ENCODE data around the gene KANK3.
A peak's percentile ranks its signal among the peaks of the same experiment; 100 is the strongest.
"Not testable (repeated sequence)": the region's sequence is repeated elsewhere in the genome, so short reads cannot be mapped to it uniquely, and the experiment has no call there.

Gene KANK3

DNA sequence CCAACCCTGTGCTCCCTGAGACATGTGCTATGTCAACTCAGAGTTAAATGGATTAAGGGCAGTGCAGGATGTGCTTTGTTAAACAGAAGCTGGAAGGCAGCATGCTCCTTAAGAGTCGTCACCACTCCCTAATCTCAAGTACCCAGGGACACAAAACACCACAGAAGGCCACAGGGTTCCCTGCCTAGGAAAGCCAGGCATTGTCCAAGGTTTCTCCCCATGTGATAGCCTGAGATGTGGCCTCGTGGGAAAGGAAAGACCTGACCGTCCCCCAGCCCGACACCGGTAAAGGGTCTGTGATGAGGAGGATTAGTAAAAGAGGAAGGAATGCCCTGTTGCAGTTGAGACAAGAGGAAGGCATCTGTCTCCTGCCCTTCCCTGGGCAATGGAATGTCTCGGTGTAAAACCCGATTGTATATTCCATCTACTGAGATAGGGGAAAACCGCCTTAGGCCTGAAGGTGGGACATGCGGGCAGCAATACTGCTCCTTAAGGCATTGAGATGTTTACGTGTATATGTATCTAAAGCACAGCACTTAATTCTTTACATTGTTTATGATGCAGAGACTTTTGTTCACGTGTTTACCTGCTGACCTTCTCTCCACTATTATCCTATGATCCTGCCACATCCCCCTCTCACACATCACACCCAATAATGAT lies 28.0 kb downstream of the KANK3 start:
- not testable (repeated sequence) for DNase-seq

DNA sequence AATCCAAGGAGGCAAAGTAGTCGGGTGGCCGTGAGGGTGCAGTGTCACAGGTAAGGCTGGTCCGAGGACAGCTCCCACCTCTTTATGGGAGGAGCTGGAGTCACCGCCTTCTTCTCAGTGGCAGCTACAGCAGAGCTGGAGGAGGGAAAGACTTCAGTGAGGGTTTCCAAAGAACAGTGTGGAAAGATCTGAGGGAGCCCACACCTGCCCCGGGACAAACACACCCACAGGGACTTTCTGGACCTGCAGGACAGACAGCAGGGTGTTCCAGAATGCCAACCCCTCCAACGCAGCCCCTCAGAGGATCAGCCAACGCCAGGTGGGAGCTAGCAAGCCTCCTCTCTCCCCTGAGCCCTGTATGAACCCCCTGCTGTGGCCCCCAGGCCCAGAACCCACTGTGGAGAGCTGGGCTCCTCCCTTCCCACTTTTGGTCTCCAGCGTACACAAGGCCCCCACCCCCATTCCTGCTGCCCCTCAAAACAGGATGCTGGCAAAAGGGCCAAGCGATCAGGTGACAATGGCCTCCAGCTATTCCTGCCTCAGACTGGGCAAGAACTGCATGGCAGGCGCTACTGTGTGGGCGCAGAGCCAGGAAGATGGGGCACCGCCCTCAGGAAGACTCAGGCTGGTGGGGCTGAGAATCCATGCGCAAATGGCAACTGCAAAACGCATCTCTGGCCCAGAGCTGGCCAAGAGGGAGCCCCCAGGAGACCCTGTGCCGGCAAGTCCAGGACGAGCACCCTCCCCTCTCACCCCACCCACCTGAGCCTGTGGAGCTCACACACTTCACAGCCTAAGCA lies 31.4 kb downstream of the KANK3 start:
- DNase-seq = no peak

DNA sequence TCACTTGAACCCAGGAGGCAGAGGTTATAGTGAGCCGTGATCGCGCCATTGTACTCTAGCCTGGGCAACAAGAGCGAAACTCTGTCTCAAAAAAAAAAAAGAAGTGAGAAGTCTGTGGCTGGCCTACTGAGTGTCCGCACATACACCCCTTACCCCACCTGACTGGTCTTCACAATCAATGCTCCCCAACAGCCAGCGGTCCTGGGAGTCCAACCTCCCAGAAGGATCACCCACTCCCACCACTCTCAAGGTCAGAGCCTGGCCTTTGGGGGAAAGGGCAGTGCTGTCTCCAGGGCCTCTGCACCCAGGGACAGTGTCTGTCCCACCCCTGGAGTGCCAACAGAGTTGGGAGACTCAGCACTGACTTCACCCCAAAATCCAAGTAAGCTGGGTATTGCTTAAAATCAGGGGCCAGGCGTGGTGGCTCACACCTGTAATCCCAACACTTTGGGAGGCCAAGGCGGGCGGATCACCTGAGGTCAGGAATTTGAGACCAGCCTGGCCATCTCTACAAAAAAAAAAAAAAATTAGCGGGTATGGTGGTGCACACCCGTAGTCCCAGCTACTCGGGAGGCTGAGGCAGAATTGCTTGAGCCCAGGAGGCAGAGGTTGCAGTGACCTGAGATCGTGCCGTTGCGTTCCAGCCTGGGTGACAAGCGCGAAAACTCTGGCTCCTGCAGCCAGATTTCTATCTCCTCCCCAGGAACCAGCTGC lies 32.6 kb downstream of the KANK3 start:
- DNase-seq = no peak

DNA sequence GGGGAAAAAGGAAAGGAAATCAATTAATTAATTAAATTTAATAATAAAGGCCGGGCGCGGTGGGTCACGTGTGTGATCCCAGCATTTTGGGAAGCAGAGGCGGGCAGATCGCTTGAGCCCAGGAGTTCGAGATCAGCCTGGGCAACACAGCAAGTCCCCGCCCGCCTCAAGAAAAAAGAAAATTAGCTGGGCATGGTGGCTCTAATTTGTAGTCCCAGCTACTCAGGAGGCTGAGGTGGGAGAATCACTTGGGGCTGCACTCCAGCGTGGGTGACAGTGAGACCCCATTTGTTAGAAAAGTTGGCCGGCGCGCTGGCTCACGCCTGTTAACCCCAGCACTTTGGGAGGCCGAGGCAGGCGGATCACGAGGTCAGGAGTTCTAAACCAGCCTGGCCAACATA lies 34.2 kb downstream of the KANK3 start:
- no peak for DNase-seq

DNA sequence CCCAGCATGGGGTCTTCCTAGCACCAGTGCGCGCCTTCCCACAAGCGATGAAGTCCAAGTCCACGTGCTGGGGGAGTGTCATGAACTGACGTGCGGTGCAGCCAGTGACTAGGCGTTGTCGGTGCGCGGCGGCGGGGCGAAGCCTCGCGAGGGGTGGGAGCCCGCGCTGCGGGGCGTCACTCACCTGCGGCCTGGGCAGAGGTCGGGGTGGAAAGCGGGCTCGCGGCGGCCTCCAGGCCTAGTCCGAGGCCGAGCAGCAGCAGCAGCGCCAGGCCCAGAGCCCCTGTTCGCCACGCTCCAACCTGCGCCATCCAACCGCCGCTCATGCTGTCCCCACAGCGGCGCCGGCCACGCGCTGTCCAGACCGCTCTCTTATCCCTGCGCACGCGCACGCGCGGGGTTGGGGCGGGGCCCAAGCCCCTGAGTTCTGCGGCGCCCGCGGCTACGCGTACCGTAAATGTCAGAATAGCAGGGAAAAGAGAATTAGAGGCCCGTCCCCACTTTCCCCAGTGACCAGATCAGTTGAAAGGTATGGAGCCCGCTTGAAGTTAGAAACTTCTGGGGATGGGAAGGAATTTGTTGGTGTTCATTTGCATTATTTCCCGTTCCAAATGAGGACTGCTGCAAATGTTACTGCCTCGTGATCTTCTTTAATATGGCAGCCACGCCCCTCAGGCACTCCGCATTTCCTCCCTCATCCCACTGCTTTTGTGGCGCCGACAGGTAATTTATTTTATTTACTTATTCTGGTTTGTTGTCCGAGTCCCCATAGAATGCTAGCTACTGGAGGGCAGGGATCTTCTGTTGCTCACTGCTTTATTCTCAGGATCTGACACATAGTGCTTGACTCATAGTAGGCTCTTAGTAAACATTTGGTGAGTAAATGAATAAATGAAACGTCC lies 34.8 kb downstream of the KANK3 start, which contains the start of gene CD320:
Gene CD320 (minus strand): TSS at position 394 of the 902 bp plus-strand sequence. CDS start 68 bp downstream, at position 326.
- DNase-seq = peak; percentile 85

DNA sequence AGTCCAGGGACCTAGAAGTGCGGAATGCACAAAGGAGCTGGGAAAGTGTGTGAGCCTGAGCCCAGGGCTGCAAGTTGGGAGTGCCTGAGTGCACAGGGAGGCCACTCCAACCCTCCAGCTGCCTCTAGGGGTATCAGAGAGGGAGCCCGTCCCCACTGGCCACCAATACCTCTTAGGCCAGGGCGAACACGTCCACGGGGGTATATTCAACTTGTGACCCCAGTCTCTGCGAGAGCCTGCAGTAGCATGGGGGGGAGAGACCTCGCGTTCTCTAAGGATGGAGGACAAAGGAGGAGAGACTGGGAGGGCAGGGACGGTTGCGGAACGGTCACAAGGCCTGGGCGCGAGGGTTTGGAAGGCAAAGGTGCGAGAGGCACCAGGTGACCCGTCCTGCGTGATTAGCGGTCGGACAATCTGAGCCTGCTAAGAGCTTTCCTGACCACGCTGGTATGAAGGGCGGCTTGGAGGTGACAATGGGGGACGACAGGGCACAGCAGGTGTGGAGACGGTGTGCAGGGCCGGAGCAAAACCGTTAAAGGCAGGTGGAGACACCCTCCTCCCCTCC lies 35.6 kb downstream of the KANK3 start:
- no peak for DNase-seq

DNA sequence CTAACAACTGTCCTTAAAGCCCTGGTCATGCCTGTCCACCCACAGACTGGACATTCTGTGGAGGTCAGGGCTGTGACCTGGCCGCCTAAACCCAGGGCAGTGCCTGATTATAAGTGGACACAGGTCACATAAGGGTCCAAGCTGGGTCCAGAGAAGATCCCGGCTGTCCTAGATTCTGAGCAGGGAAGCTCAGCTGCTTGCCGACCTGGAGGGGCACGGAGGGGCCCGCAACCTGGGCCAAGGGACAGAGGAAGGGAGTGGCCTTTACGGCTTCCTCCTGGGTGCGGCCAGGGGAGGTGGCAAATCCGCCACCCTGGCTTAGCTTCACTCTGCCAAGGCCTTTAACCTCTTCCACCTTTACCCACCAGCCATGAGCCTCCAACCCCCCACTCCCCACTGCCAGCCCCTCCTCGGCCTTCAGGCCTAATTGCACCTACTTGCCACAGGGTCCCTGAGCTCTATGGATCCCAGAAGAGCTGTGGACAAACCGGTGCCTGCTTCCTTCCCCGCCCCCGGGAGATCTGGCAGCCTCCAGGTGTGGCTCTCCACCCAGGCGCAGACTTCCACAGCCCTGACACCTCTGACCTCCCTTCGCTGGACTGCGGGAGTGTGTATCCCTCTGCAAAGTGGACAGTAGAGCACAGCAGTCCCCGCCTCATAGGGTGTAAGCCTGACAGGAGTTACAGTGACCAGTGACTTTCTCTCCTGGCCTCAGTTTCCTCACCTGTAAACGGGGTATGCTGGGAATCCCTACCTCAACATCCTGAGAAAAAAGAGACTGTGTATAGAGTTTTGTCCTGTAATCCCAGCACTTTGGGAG lies 36.6 kb downstream of the KANK3 start:
- no peak for DNase-seq

DNA sequence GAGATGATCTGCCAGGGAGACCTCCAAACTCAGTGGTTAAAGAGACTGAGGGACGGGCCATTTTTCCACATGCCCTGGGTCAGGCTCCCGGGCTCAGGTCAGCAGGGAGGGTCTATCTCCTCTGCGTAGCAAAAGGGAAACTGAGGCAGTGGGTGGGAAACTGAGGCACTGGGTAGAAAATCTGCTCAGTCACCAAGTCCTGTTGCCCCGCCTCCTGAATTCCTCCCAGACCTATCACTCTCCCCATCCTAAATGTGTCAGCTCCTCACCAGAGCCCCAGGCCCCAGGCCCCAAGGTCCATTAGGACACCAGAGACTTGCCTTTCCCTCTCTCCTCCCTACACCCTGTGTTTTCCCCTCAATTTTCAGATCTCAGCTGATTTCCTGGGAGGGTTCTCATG lies 37.3 kb downstream of the KANK3 start:
- DNase-seq = no peak

DNA sequence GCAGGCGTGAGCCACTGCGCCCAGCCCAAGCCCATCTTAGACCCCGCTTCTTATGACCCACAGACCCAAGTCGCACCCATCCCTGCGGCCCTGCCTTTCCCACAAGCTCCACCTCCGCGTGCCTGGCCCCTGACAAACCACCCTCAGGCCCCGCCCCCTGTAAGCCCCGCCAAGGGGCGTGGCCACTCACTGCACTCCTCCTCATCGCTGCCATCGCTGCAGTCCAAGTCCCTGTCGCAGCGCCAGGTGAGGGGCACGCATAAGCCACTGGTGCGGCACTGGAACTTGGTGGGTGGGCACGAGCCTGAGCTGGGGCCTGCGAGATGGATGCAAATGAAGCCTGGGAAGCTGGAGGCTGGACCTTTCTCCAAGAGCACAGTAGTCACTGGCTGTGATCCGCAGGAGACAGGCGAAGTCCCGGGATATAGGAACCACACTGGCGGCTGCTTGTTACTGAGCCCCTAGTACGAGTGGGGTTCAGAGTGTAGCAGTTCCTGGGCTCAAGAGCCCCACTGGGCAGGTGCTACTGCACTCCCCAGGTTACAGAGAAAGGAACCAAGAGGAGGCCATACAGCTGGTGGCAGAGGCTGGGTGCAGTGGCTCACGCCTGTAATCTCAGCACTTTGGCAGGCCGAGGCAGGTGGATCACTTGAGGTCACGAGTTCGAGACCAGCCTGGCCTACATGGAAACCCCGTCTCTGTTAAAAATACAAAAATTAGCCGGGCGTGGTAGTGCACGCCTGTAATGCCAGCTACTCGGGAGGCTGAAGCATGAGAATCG lies 38.0 kb downstream of the KANK3 start:
- DNase-seq = peak; percentile 13

DNA sequence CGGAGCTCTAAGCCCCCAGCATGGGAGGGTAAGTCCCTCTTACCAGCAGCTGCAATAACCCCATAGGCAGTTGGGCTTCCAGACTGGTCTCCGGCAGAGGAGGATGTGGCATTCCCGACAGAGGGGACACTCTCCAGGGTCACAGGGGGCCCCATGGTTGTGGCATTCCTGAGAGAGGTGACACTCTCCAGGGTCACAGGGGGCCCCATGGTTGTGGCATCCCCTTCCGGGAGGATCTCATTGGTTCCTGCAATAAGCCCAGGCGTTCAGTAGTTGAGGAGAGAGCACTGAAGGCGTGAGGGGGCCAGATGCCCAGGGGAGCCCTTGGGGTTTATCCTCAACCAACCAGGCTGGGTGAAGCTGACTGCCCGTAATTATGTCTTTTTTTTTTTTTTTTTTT lies 40.3 kb downstream of the KANK3 start:
- no peak for DNase-seq

DNA sequence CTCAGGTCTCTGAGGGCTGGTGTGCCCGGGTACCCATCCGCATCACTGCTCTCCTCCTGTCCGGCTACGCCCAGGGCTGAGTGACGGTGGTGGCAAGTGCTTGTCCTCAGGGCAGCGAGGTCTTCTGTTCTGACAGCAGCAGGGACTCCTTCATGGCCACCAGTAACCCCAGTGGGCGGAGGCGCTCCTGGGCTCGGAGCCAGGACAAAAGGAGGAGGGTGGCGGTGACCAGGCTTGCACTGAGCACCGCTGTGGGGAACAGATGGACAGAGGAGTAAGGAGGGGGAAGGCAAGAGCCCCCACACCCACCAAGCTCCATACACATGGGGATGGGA lies 40.7 kb downstream of the KANK3 start:
- no peak for DNase-seq

DNA sequence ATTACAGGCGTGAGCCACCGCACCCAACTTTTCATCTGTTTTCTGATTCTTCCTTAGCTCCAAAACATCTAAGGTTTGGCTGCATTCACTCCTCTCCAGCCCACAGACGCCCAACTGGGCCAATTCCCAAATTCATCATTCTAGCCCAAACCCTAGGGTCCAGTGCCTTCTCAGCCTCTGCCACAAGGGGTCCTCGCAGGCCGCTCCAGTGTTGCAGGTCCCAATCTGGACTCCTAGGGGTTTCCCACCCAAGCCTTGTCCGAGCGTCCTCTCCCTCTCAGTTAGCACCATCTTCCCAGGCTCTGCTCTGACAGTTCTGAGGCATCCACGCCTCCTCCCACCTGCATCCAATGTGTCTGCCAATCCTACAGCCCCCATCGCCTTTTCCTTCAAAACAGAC lies 51.7 kb downstream of the KANK3 start:
- DNase-seq = not testable (repeated sequence)

DNA sequence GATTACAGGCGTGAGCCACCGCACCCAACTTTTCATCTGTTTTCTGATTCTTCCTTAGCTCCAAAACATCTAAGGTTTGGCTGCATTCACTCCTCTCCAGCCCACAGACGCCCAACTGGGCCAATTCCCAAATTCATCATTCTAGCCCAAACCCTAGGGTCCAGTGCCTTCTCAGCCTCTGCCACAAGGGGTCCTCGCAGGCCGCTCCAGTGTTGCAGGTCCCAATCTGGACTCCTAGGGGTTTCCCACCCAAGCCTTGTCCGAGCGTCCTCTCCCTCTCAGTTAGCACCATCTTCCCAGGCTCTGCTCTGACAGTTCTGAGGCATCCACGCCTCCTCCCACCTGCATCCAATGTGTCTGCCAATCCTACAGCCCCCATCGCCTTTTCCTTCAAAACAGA lies 66.6 kb downstream of the KANK3 start:
- not testable (repeated sequence) for DNase-seq
